IMR-90 (cell line): ENCODE measurements around the gene ZKSCAN4. TPM values are rescaled to one million over a fixed set of nuclear protein-coding genes. Genes with fewer than 3 reads are reported as not detected.

Source experiments
- ATAC-seq: fragments of 200-7000 bp; cut with Tn5 transposase; 2 replicates; pipeline ENCODE4 v1.9.1; 2020; ENCODE audit warnings: low read depth, mild to moderate bottlenecking, moderate library complexity
- BruUV-seq: library from RNA; stranded (reverse); fragments of 400-500 nt; replicated peaks from 2 replicates; lab custom pipeline; 2021; lab: Mats Ljungman, UMichigan
- CTCF ChIA-PET: fragments of 300-600 bp; formaldehyde crosslinking; extraction: SDS; loops from one replicate; lab custom pipeline; 2021; ENCODE audit warnings: antibody characterized with exemption; lab: Yijun Ruan, JAX
- POLR2A ChIA-PET: fragments of 300-600 bp; sonication (Branson Sonifier 250); formaldehyde crosslinking; loops from one replicate; lab custom pipeline; 2022; ENCODE audit warnings: antibody characterized with exemption; ENCODE audit not compliant: unreplicated experiment; lab: Charles Lee
- DNase-seq: peaks from one replicate; pipeline ENCODE4 v3.0.0; 2013
- H2AFZ ChIP-seq: replicated peaks from 2 replicates; pipeline ENCODE3; 2013; ENCODE audit warnings: low read length, mild to moderate bottlenecking; ENCODE audit not compliant: poor library complexity
- H2AK5ac ChIP-seq: 2 replicates; pipeline ENCODE4 v1.6.1; 2013; ENCODE audit warnings: low read depth, low read length, inconsistent platforms
- H2AK9ac ChIP-seq: replicated peaks from 2 replicates; pipeline ENCODE3; 2013; ENCODE audit warnings: mild to moderate bottlenecking, low read depth, low read length, moderate library complexity; ENCODE audit not compliant: poor library complexity
- H2BK120ac ChIP-seq: 2 replicates; pipeline ENCODE4 v1.6.1; 2013; ENCODE audit warnings: low read depth, low read length, inconsistent platforms
- H2BK15ac ChIP-seq: 3 replicates; pipeline ENCODE4 v1.6.1; 2013; ENCODE audit warnings: low read depth, low read length, inconsistent platforms
- H2BK20ac ChIP-seq: 2 replicates; pipeline ENCODE4 v1.6.1; 2013; ENCODE audit warnings: low read depth, mild to moderate bottlenecking, inconsistent platforms, low read length, moderate library complexity
- H2BK5ac ChIP-seq: 2 replicates; pipeline ENCODE4 v1.6.1; 2013; ENCODE audit warnings: mild to moderate bottlenecking, low read depth, low read length, inconsistent platforms; ENCODE audit not compliant: poor library complexity, severe bottlenecking
- H3K14ac ChIP-seq: replicated peaks from 2 replicates; pipeline ENCODE4 v1.6.1; 2013; ENCODE audit warnings: low read depth, low read length, inconsistent platforms
- H3K18ac ChIP-seq: 2 replicates; pipeline ENCODE4 v1.6.1; 2013; ENCODE audit warnings: low read depth, low read length, control low read depth
- H3K23ac ChIP-seq: 2 replicates; pipeline ENCODE4 v1.6.1; 2013; ENCODE audit warnings: low read depth, low read length, inconsistent platforms
- H3K27ac ChIP-seq: 2 replicates; pipeline ENCODE4 v1.5.1; 2013; ENCODE audit warnings: mild to moderate bottlenecking, control low read depth, low read length; ENCODE audit not compliant: insufficient read depth
- H3K27me3 ChIP-seq: 2 replicates; pipeline ENCODE4 v1.6.1; 2013; ENCODE audit warnings: low read length; ENCODE audit not compliant: control insufficient read depth, insufficient read depth
- H3K36me3 ChIP-seq: 2 replicates; pipeline ENCODE4 v1.6.1; 2013; ENCODE audit warnings: low read length, mixed read lengths; ENCODE audit not compliant: control insufficient read depth, insufficient read depth
- H3K4ac ChIP-seq: 2 replicates; pipeline ENCODE4 v1.6.1; 2013; ENCODE audit warnings: low read depth, low read length, inconsistent platforms
- H3K4me1 ChIP-seq: 2 replicates; pipeline ENCODE4 v1.6.1; 2013; ENCODE audit warnings: low read length, mixed read lengths; ENCODE audit not compliant: control insufficient read depth, insufficient read depth
- H3K4me2 ChIP-seq: 2 replicates; pipeline ENCODE4 v1.6.1; 2013; ENCODE audit warnings: low read depth, mild to moderate bottlenecking, control low read depth, low read length, moderate library complexity
- H3K4me3 ChIP-seq: 2 replicates; pipeline ENCODE4 v1.5.1; 2013; ENCODE audit warnings: low read depth, mild to moderate bottlenecking, control low read depth, low read length, moderate library complexity; ENCODE audit not compliant: insufficient read depth
- H3K56ac ChIP-seq: 2 replicates; pipeline ENCODE4 v1.6.1; 2013; ENCODE audit warnings: low read length, inconsistent platforms; ENCODE audit not compliant: insufficient read depth; ENCODE audit errors: extremely low read depth
- H3K79me1 ChIP-seq, 2 experiments: 2 replicates each; pipeline ENCODE4 v1.6.1; 2013; ENCODE audit warnings: low read length in 2 of 2, inconsistent platforms in 1 of 2, low read depth in 1 of 2
- H3K9ac ChIP-seq: 2 replicates; pipeline ENCODE4 v1.6.1; 2013; ENCODE audit warnings: low read depth, low read length, control low read depth
- H3K9me1 ChIP-seq: 2 replicates; pipeline ENCODE4 v1.6.1; 2013; ENCODE audit warnings: low read length, inconsistent platforms; ENCODE audit not compliant: insufficient read depth
- H3K9me3 ChIP-seq: 2 replicates; pipeline ENCODE4 v1.6.1; 2013; ENCODE audit warnings: low read length; ENCODE audit not compliant: control insufficient read depth, insufficient read depth
- H4K20me1 ChIP-seq: 2 replicates; pipeline ENCODE4 v1.6.1; 2013; ENCODE audit warnings: low read length, inconsistent platforms; ENCODE audit not compliant: insufficient read depth
- H4K5ac ChIP-seq: 2 replicates; pipeline ENCODE4 v1.6.1; 2013; ENCODE audit warnings: mild to moderate bottlenecking, low read depth, low read length, control low read depth
- H4K8ac ChIP-seq, 2 experiments: 2 replicates each; pipeline ENCODE4 v1.6.1; 2013; ENCODE audit warnings: low read depth in 2 of 2, low read length in 2 of 2, control low read depth in 1 of 2, inconsistent platforms in 1 of 2
- H4K91ac ChIP-seq: 2 replicates; pipeline ENCODE4 v1.6.1; 2013; ENCODE audit warnings: low read depth, low read length, inconsistent platforms; ENCODE audit not compliant: insufficient read depth
- BHLHE40 ChIP-seq: fragments of 150-350 bp; IDR thresholded peaks from 2 replicates; pipeline ENCODE4 v1.6.1; 2016; ENCODE audit warnings: mild to moderate bottlenecking, low read depth, low read length
- CEBPB ChIP-seq: IDR thresholded peaks from 2 replicates; pipeline ENCODE4 v1.6.1; 2012; ENCODE audit warnings: low read depth, low read length, improper control_type of control experiment
- CHD1 ChIP-seq: IDR thresholded peaks from 2 replicates; pipeline ENCODE4 v1.6.1; 2012; ENCODE audit warnings: low read depth, low read length, improper control_type of control experiment
- FOS ChIP-seq: fragments of 150-350 bp; IDR thresholded peaks from 2 replicates; pipeline ENCODE4 v1.6.1; 2016; ENCODE audit warnings: low read depth, low read length
- MAFK ChIP-seq: IDR thresholded peaks from 2 replicates; pipeline ENCODE4 v1.6.1; 2012; ENCODE audit warnings: low read depth, low read length, improper control_type of control experiment
- MAZ ChIP-seq: IDR thresholded peaks from 2 replicates; pipeline ENCODE4 v1.6.1; 2012; ENCODE audit warnings: low read depth, mild to moderate bottlenecking, low read length, improper control_type of control experiment, moderate library complexity, borderline replicate concordance
- MXI1 ChIP-seq: IDR thresholded peaks from 2 replicates; pipeline ENCODE4 v1.6.1; 2012; ENCODE audit warnings: low read depth, mild to moderate bottlenecking, low read length, moderate library complexity, borderline replicate concordance
- NFE2L2 ChIP-seq: fragments of 150-350 bp; IDR thresholded peaks from 2 replicates; pipeline ENCODE4 v1.6.1; 2016; ENCODE audit warnings: low read depth, mild to moderate bottlenecking, low read length
- POLR2A ChIP-seq: IDR thresholded peaks from 2 replicates; pipeline ENCODE4 v1.6.1; 2012; ENCODE audit warnings: mild to moderate bottlenecking, low read depth, low read length
- RAD21 ChIP-seq: IDR thresholded peaks from 2 replicates; pipeline ENCODE4 v1.6.1; 2012; ENCODE audit warnings: low read length, improper control_type of control experiment
- RCOR1 ChIP-seq: IDR thresholded peaks from 2 replicates; pipeline ENCODE4 v1.6.1; 2012; ENCODE audit warnings: mild to moderate bottlenecking, low read length, improper control_type of control experiment; ENCODE audit not compliant: insufficient replicate concordance
- RFX5 ChIP-seq: IDR thresholded peaks from 2 replicates; pipeline ENCODE4 v1.8.0; 2012; ENCODE audit warnings: low read depth, mild to moderate bottlenecking, low read length, moderate library complexity
- SMC3 ChIP-seq: fragments of 150-350 bp; IDR thresholded peaks from 2 replicates; pipeline ENCODE4 v1.6.1; 2016; ENCODE audit warnings: low read depth, mild to moderate bottlenecking, antibody characterized with exemption, low read length, moderate library complexity
- WGBS, 2 experiments: methylation state at CpG; one replicate each; pipeline versions ENCODE4 v1.1.5 to v1.1.7; 2013; ENCODE audit warnings: missing lambda C conversion rate in 2 of 2; ENCODE audit not compliant: insufficient read length in 1 of 2; ENCODE audit errors: extremely low coverage in 2 of 2; 5-methylcytosine and 5-hydroxymethylcytosine counted together
- dilution Hi-C: fragments of 300-500 bp; cut with HindIII; formaldehyde crosslinking; loops from one replicate; pipeline ENCODE4 v1.14.3; 2018; ENCODE audit warnings: low sequenced_read_pairs; ENCODE audit not compliant: unreplicated experiment
- in situ Hi-C: fragments of 300-500 bp; cut with MboI; formaldehyde crosslinking; loops from 3 replicates; pipeline ENCODE4 v1.14.3; 2019; ENCODE audit warnings: low sequenced_read_pairs, inconsistent platforms, mixed read lengths
- intact Hi-C: fragments of 100-400 bp; cut with micrococcal nuclease; formaldehyde crosslinking; loops from 2 replicates; pipeline ENCODE4 v1.10.0; 2022
- polyA plus RNA-seq, 3 experiments: library from polyadenylated mRNA; depleted of rRNA; stranded (reverse); fragments of >200 nt; gene quantifications; 2 replicates each; pipeline ENCODE4 v1.2.3, GENCODE V29; 2012; ENCODE audit warnings: low replicate concordance in 1 of 3
- total RNA-seq: library from RNA; depleted of rRNA; stranded (reverse); fragments of >200 nt; gene quantifications from 2 replicates; pipeline ENCODE4 v1.2.3, GENCODE V29; 2012
- TF ChIP-seq, protein P1 (sequence below): fragments of 150-350 bp; IDR thresholded peaks from 2 replicates; pipeline ENCODE4 v1.6.1; 2016; ENCODE audit warnings: low read depth, mild to moderate bottlenecking, low read length, moderate library complexity, borderline replicate concordance
- TF ChIP-seq, protein P2 (sequence below): fragments of 150-350 bp; IDR thresholded peaks from 2 replicates; pipeline ENCODE4 v1.6.1; 2017; ENCODE audit warnings: mild to moderate bottlenecking, antibody characterized with exemption, low read length, low read depth
- TF ChIP-seq, protein P3 (sequence below): conservative IDR thresholded peaks from 2 replicates; pipeline ENCODE4 v1.5.1; 2012; ENCODE audit warnings: mild to moderate bottlenecking, low read depth, low read length, improper control_type of control experiment

ZKSCAN4 gene
- total and polyA plus RNA-seq, 2 of the 4 experiments (the other 2 are of a cell fraction), result 2.4 to 5.7 TPM

DNA sequence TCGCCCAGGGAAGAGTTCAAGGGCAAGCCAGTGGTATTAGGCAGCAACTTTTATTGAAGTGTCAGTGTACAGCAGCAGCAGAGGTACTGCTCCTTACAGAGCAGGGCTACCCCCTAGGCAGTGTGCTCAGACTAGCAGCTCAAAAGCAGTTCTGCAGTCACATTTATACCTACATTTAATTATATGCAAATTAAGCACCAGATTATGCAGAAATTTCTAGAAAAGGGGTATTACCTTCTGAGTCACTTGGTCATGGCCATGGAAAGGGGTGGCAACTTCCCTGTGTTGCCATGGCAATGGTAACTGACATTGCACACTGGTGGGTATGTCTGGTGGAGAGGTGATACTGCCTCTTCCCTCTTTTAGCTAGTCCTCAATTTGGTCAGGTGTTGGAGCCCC lies 2.1 kb upstream of the ZKSCAN4 start:
- DNase-seq (no peak), ATAC-seq (no peak)
- 0 out of 2 replicates have a peak, but pooled peaks cover 3% of the 10 kb centered on the region for H3K9me1 ChIP-seq
- no peak overlapping the region for H2AFZ ChIP-seq
- no peak overlapping the region for H3K4me3 ChIP-seq
- no TSS peak for BruUV-seq
- H2BK20ac ChIP-seq, result no peak overlapping the region
- no peak overlapping the region for H2AK9ac ChIP-seq
- peaks cover 7 to 24% of the 10 kb centered on the region in 2 experiments for H3K79me1 ChIP-seq
- no peak overlapping the region for H2BK15ac ChIP-seq
- H3K4me2 ChIP-seq, result no peak overlapping the region
- intact Hi-C loops, result loop anchor here (5.0 kb wide), 1 partner anchor 103 kb away; no protein-coding TSS in a partner anchor
- ChIA-PET POLR2A (no interaction called here), CTCF (no interaction called here)
- no peaks in the 10 kb centered on the region for H3K36me3 ChIP-seq
- H3K9ac ChIP-seq, result no peak overlapping the region
- H2BK120ac ChIP-seq, result no peak overlapping the region
- no peak overlapping the region for H3K23ac ChIP-seq
- dilution Hi-C loops, result no loop called here
- H3K27ac ChIP-seq, result no peak overlapping the region
- H4K8ac ChIP-seq, result no peak overlapping the region
- H2AK5ac ChIP-seq, result no peak overlapping the region
- no peaks in the 10 kb centered on the region for H3K27me3 ChIP-seq
- H4K20me1 ChIP-seq, result no peaks in the 10 kb centered on the region
- no peak for TF ChIP-seq BHLHE40
- TF ChIP-seq, protein P1, sequence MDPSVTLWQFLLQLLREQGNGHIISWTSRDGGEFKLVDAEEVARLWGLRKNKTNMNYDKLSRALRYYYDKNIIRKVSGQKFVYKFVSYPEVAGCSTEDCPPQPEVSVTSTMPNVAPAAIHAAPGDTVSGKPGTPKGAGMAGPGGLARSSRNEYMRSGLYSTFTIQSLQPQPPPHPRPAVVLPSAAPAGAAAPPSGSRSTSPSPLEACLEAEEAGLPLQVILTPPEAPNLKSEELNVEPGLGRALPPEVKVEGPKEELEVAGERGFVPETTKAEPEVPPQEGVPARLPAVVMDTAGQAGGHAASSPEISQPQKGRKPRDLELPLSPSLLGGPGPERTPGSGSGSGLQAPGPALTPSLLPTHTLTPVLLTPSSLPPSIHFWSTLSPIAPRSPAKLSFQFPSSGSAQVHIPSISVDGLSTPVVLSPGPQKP, result no peak
- no peak for TF ChIP-seq RAD21
- TF ChIP-seq POLR2A, result no peak
- TF ChIP-seq, protein P2, sequence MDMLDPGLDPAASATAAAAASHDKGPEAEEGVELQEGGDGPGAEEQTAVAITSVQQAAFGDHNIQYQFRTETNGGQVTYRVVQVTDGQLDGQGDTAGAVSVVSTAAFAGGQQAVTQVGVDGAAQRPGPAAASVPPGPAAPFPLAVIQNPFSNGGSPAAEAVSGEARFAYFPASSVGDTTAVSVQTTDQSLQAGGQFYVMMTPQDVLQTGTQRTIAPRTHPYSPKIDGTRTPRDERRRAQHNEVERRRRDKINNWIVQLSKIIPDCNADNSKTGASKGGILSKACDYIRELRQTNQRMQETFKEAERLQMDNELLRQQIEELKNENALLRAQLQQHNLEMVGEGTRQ, result no peak
- no peak for TF ChIP-seq MAFK
- TF ChIP-seq, protein P3, sequence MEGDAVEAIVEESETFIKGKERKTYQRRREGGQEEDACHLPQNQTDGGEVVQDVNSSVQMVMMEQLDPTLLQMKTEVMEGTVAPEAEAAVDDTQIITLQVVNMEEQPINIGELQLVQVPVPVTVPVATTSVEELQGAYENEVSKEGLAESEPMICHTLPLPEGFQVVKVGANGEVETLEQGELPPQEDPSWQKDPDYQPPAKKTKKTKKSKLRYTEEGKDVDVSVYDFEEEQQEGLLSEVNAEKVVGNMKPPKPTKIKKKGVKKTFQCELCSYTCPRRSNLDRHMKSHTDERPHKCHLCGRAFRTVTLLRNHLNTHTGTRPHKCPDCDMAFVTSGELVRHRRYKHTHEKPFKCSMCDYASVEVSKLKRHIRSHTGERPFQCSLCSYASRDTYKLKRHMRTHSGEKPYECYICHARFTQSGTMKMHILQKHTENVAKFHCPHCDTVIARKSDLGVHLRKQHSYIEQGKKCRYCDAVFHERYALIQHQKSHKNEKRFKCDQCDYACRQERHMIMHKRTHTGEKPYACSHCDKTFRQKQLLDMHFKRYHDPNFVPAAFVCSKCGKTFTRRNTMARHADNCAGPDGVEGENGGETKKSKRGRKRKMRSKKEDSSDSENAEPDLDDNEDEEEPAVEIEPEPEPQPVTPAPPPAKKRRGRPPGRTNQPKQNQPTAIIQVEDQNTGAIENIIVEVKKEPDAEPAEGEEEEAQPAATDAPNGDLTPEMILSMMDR, result no peak
- TF ChIP-seq CEBPB, result no peak
- TF ChIP-seq SMC3, result no peak
- no peak for TF ChIP-seq MAZ
- no peak for TF ChIP-seq NFE2L2
- TF ChIP-seq FOS, result no peak
- TF ChIP-seq RCOR1, result no peak
- no peak for TF ChIP-seq CHD1
- TF ChIP-seq RFX5, result no peak
- TF ChIP-seq MXI1, result no peak
- peaks cover 7% of the 10 kb centered on the region for H3K4me1 ChIP-seq
- H3K56ac ChIP-seq, result no peak overlapping the region
- H3K18ac ChIP-seq, result no peak overlapping the region
- H4K91ac ChIP-seq, result no peak overlapping the region
- in situ Hi-C loops, result no loop called here
- no peak overlapping the region for H2BK5ac ChIP-seq
- no CpG with 5 or more reads among the region's 1 CpG for WGBS, 2 experiments
- no peak overlapping the region for H3K4ac ChIP-seq
- no peak overlapping the region for H3K14ac ChIP-seq
- peaks cover 3% of the 10 kb centered on the region for H3K9me3 ChIP-seq
- H4K5ac ChIP-seq, result no peak overlapping the region
